Stomach (tissue), 4 donors: ENCODE data around the gene DIAPH2.

ENCODE experiments used
- EP300 ChIP-seq: sonication (generic); formaldehyde crosslinking; IDR thresholded peaks from one replicate; pipeline ENCODE4 v1.6.1; 2017; ENCODE audit warnings: antibody characterized with exemption
- POLR2A ChIP-seq, 4 donors: fragments of 450-650 bp; IDR thresholded peaks; one replicate each; pipeline ENCODE4 v1.6.1; 2016; ENCODE audit warnings: antibody characterized with exemption in 4 of 4, control low read depth in 2 of 4, mild to moderate bottlenecking in 1 of 4, moderate library complexity in 1 of 4
- POLR2AphosphoS5 ChIP-seq, 3 donors: sonication (generic); formaldehyde crosslinking; IDR thresholded peaks; one replicate each; pipeline ENCODE4 v1.6.1; 2016; ENCODE audit warnings: antibody characterized with exemption in 3 of 3
- TF ChIP-seq, protein P1 (sequence below), 7 experiments: fragments of 450-650 bp in 4 of 7; fragments of 200-600 bp in 3 of 7; sonication (generic) in 3 of 7; IDR thresholded peaks; one replicate each; pipeline ENCODE4 v1.5.1; 2016 to 2019; ENCODE audit warnings: antibody characterized with exemption in 7 of 7, control low read depth in 2 of 7, mild to moderate bottlenecking in 1 of 7

- TF ChIP-seq, protein P1, sequence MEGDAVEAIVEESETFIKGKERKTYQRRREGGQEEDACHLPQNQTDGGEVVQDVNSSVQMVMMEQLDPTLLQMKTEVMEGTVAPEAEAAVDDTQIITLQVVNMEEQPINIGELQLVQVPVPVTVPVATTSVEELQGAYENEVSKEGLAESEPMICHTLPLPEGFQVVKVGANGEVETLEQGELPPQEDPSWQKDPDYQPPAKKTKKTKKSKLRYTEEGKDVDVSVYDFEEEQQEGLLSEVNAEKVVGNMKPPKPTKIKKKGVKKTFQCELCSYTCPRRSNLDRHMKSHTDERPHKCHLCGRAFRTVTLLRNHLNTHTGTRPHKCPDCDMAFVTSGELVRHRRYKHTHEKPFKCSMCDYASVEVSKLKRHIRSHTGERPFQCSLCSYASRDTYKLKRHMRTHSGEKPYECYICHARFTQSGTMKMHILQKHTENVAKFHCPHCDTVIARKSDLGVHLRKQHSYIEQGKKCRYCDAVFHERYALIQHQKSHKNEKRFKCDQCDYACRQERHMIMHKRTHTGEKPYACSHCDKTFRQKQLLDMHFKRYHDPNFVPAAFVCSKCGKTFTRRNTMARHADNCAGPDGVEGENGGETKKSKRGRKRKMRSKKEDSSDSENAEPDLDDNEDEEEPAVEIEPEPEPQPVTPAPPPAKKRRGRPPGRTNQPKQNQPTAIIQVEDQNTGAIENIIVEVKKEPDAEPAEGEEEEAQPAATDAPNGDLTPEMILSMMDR (IDR thresholded peaks at IDR 0.05) = no peak
- TF ChIP-seq POLR2A (IDR thresholded peaks at IDR 0.05) (no peak), POLR2AphosphoS5 (IDR thresholded peaks at IDR 0.05) (no peak), EP300 (no peak)
These were observed 136.3 kb downstream of the DIAPH2 start for GRCh38 chrX:96820935-96821334.
